GM12891 (cell line): ENCODE data around the gene SMARCAD1.

Source experiments
- POLR2A ChIP-seq: IDR thresholded peaks from 2 replicates; pipeline ENCODE4 v1.6.1; 2011; ENCODE audit warnings: low read depth, low read length, control low read depth
- POLR2AphosphoS5 ChIP-seq: IDR thresholded peaks from 2 replicates; pipeline ENCODE4 v1.6.1; 2011; ENCODE audit warnings: low read depth, low read length, control low read depth
- SPI1 ChIP-seq: IDR thresholded peaks from 2 replicates; pipeline ENCODE4 v1.6.1; 2011; ENCODE audit warnings: low read depth, low read length, control low read depth
- TAF1 ChIP-seq: IDR thresholded peaks from 2 replicates; pipeline ENCODE4 v1.6.1; 2011; ENCODE audit warnings: low read depth, low read length, control low read depth

DNA sequence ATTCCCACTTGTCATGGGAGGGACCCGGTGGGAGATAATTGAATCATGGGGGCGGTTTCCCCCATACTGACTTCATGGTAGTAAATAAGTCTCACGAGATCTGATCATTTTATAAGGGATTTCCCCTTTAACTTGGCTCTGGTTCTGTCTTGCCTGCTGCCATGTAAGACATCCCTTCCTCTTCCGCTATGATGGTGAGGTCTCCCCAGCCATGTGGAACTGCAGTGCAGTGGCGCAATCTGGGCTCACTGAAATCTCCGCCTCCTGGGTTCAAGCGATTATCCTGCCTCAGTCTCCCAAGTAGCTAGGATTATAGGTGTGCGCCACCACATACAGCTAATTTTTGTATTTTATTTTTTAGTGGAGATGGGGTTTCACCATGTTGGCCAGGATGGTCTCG lies 132.1 kb downstream of the SMARCAD1 start:
- TF ChIP-seq POLR2AphosphoS5 (no peak), POLR2A (no peak), TAF1 (no peak), SPI1 (no peak)
